HepG2 (cell line): Measurements from ENCODE around the gene IKZF4. TPM values are rescaled to one million over a fixed set of nuclear protein-coding genes. Genes with fewer than 3 reads are reported as not detected.

Experiments used
- ATAC-seq: fragments of 200-7000 bp; cut with Tn5 transposase; 3 replicates; pipeline ENCODE4 v1.9.1; 2020; ENCODE audit warnings: mild to moderate bottlenecking, moderate library complexity
- BruUV-seq: library from RNA; stranded (reverse); fragments of 400-500 nt; replicated peaks from 2 replicates; lab custom pipeline; 2021; lab: Mats Ljungman, UMichigan
- CTCF ChIA-PET: fragments of 300-600 bp; formaldehyde crosslinking; extraction: SDS; loops from one replicate; lab custom pipeline; 2021; ENCODE audit warnings: low total read pairs, inconsistent platforms, low intra/inter-chr PET ratio; lab: Yijun Ruan, JAX
- POLR2A ChIA-PET: fragments of 350-600 bp; sonication (Branson Sonifier 250); formaldehyde crosslinking; loops from one replicate; lab custom pipeline; 2020; ENCODE audit warnings: antibody characterized with exemption, inconsistent platforms; lab: Yijun Ruan, JAX
- DNase-seq: peaks from one replicate; pipeline ENCODE4 v3.0.0-alpha.2; 2015; ENCODE audit warnings: low spot score
- FAIRE-seq: peaks from 3 replicates; lab custom pipeline; 2011; peaks lifted over from hg19 to GRCh38; lab: Jason Lieb, UNC
- H2AFZ ChIP-seq: one replicate; pipeline ENCODE4 v1.6.1; 2011; ENCODE audit warnings: low read length, inconsistent platforms
- H3K27ac ChIP-seq: fragments of 300-600 bp; 3 replicates; pipeline ENCODE4 v1.8.0; 2011; ENCODE audit warnings: mixed run types, mild to moderate bottlenecking, mixed read lengths, low read length, inconsistent platforms; ENCODE audit not compliant: insufficient read depth; ENCODE audit errors: extremely low read length
- H3K27me3 ChIP-seq, 2 experiments: fragments of 200-600 bp in 1 of 2; 2 replicates in 1 of 2; 3 replicates in 1 of 2; pipeline versions ENCODE4 v1.6.0 to v1.8.0; 2011; ENCODE audit warnings: low read length in 2 of 2, mild to moderate bottlenecking in 2 of 2, moderate library complexity in 2 of 2, inconsistent platforms in 1 of 2; ENCODE audit not compliant: insufficient read depth in 2 of 2, control insufficient read depth in 1 of 2
- H3K36me3 ChIP-seq, 2 experiments: fragments of 200-600 bp in 1 of 2; replicated peaks in 1 of 2; 2 replicates in 1 of 2; 3 replicates in 1 of 2; pipeline versions ENCODE4 v1.5.1 to v1.8.0; 2011; ENCODE audit warnings: low read length in 2 of 2, inconsistent platforms in 1 of 2; ENCODE audit not compliant: insufficient read depth in 2 of 2, control insufficient read depth in 1 of 2
- H3K4me1 ChIP-seq: 2 replicates; pipeline ENCODE4 v1.5.1; 2012; ENCODE audit warnings: low read length, inconsistent platforms; ENCODE audit not compliant: insufficient read depth
- H3K4me2 ChIP-seq: 2 replicates; pipeline ENCODE4 v1.6.0; 2011; ENCODE audit warnings: low read depth, low read length, inconsistent platforms
- H3K4me3 ChIP-seq, 3 experiments: fragments of 200-600 bp in 1 of 3; sonication (generic), shearing (Covaris generic) in 1 of 3; replicated peaks in 1 of 3; 2 replicates each; pipeline ENCODE4 v1.5.1; 2011 to 2016; ENCODE audit warnings: low read length in 3 of 3, inconsistent platforms in 2 of 3, low read depth in 2 of 3, mild to moderate bottlenecking in 2 of 3, control low read depth in 1 of 3, mixed read lengths in 1 of 3; ENCODE audit not compliant: insufficient read depth in 1 of 3
- H3K79me2 ChIP-seq: one replicate; pipeline ENCODE4 v1.6.1; 2011; ENCODE audit warnings: low read length, inconsistent platforms; ENCODE audit not compliant: insufficient read depth
- H3K9ac ChIP-seq: 2 replicates; pipeline ENCODE4 v1.6.0; 2011; ENCODE audit warnings: mild to moderate bottlenecking, low read depth, low read length, inconsistent platforms; ENCODE audit not compliant: insufficient read depth
- H3K9me3 ChIP-seq: 2 replicates; pipeline ENCODE4 v1.5.1; 2012; ENCODE audit warnings: mild to moderate bottlenecking, low read length
- H4K20me1 ChIP-seq: 2 replicates; pipeline ENCODE4 v1.6.0; 2011; ENCODE audit warnings: inconsistent platforms, mild to moderate bottlenecking, low read length, moderate library complexity; ENCODE audit not compliant: insufficient read depth
- ADNP ChIP-seq: sonication (generic); formaldehyde crosslinking; IDR thresholded peaks from 2 replicates; pipeline ENCODE4 v1.4.0; 2020; ENCODE audit warnings: missing genetic modification reagents
- DMAP1 ChIP-seq: IDR thresholded peaks from 2 replicates; pipeline ENCODE4 v1.6.1; 2016
- MED8 ChIP-seq: sonication (generic); formaldehyde crosslinking; IDR thresholded peaks from 2 replicates; pipeline ENCODE4 v1.8.1; 2023; ENCODE audit warnings: mild to moderate bottlenecking, missing genetic modification reagents; ENCODE audit not compliant: insufficient replicate concordance
- MIER3 ChIP-seq: IDR thresholded peaks from 2 replicates; pipeline ENCODE4 v1.6.1; 2016; ENCODE audit warnings: missing compliant biosample characterization, borderline replicate concordance
- NCOA2 ChIP-seq: sonication (generic); formaldehyde crosslinking; IDR thresholded peaks from 2 replicates; pipeline ENCODE4 v1.8.0; 2022; ENCODE audit warnings: inconsistent platforms
- NFIC ChIP-seq: IDR thresholded peaks from 2 replicates; pipeline ENCODE4 v1.6.1; 2012; ENCODE audit warnings: mild to moderate bottlenecking, low read length, inconsistent platforms
- NFRKB ChIP-seq: fragments of 450-650 bp; IDR thresholded peaks from 2 replicates; pipeline ENCODE4 v1.6.1; 2017
- PLRG1 ChIP-seq: fragments of 450-650 bp; conservative IDR thresholded peaks from 2 replicates; pipeline ENCODE4 v1.6.1; 2016
- POLR2A ChIP-seq, 2 experiments: IDR thresholded peaks; 2 replicates each; pipeline ENCODE4 v1.6.1; 2011; ENCODE audit warnings: low read depth in 2 of 2, low read length in 2 of 2, mild to moderate bottlenecking in 1 of 2, moderate library complexity in 1 of 2; ENCODE audit not compliant: insufficient read depth in 1 of 2
- RBAK ChIP-seq: sonication (generic); formaldehyde crosslinking; IDR thresholded peaks from 2 replicates; pipeline ENCODE4 v1.5.1; 2020; ENCODE audit warnings: mild to moderate bottlenecking, missing genetic modification reagents
- SOX5 ChIP-seq: IDR thresholded peaks from 2 replicates; pipeline ENCODE4 v1.6.1; 2016; ENCODE audit warnings: borderline replicate concordance
- TMF1 ChIP-seq: sonication (generic); formaldehyde crosslinking; IDR thresholded peaks from 2 replicates; pipeline ENCODE4 v1.8.1; 2022; ENCODE audit warnings: low read depth, missing genetic modification reagents
- TOPORS ChIP-seq: sonication (generic); formaldehyde crosslinking; IDR thresholded peaks from 2 replicates; pipeline ENCODE4 v1.8.0; 2023; ENCODE audit warnings: mild to moderate bottlenecking, missing genetic modification reagents
- YY1 ChIP-seq: IDR thresholded peaks from 2 replicates; pipeline ENCODE4 v1.6.1; 2011; ENCODE audit warnings: low read length, low read depth, moderate library complexity, mild to moderate bottlenecking; ENCODE audit not compliant: insufficient read depth, insufficient replicate concordance
- ZFP37 ChIP-seq: sonication (generic); formaldehyde crosslinking; IDR thresholded peaks from 2 replicates; pipeline ENCODE4 v1.4.0; 2020; ENCODE audit warnings: missing genetic modification reagents, borderline replicate concordance
- ZNF160 ChIP-seq: sonication (generic); formaldehyde crosslinking; IDR thresholded peaks from 2 replicates; pipeline ENCODE4 v1.8.0; 2022; ENCODE audit warnings: mild to moderate bottlenecking, inconsistent platforms, missing genetic modification reagents
- ZNF24 ChIP-seq: fragments of 450-650 bp; IDR thresholded peaks from 2 replicates; pipeline ENCODE4 v1.6.1; 2017; ENCODE audit warnings: antibody characterized with exemption, mild to moderate bottlenecking
- ZNF317 ChIP-seq: sonication (generic); formaldehyde crosslinking; IDR thresholded peaks from 2 replicates; pipeline ENCODE4 v1.5.0; 2020; ENCODE audit warnings: mild to moderate bottlenecking, missing genetic modification reagents
- ZNF335 ChIP-seq: sonication (generic); formaldehyde crosslinking; IDR thresholded peaks from 2 replicates; pipeline ENCODE4 v1.4.0; 2020; ENCODE audit warnings: missing genetic modification reagents
- ZNF354B ChIP-seq: sonication (generic); formaldehyde crosslinking; IDR thresholded peaks from 2 replicates; pipeline ENCODE4 v1.8.0; 2022; ENCODE audit warnings: mild to moderate bottlenecking, missing genetic modification reagents
- ZNF441 ChIP-seq: sonication (generic); formaldehyde crosslinking; IDR thresholded peaks from 2 replicates; pipeline ENCODE4 v1.7.0; 2021; ENCODE audit warnings: missing genetic modification reagents, borderline replicate concordance
- ZNF510 ChIP-seq: sonication (generic); formaldehyde crosslinking; IDR thresholded peaks from 2 replicates; pipeline ENCODE4 v1.4.0; 2020; ENCODE audit warnings: low read depth, mild to moderate bottlenecking, missing genetic modification reagents
- ZNF557 ChIP-seq: sonication (generic); formaldehyde crosslinking; IDR thresholded peaks from 2 replicates; pipeline ENCODE4 v1.4.0; 2020; ENCODE audit warnings: missing genetic modification reagents
- ZNF598 ChIP-seq: sonication (generic); formaldehyde crosslinking; IDR thresholded peaks from 2 replicates; pipeline ENCODE4 v1.5.1; 2020; ENCODE audit warnings: mild to moderate bottlenecking, missing genetic modification reagents, borderline replicate concordance
- ZNF773 ChIP-seq: sonication (generic); formaldehyde crosslinking; IDR thresholded peaks from 2 replicates; pipeline ENCODE4 v1.4.0; 2020; ENCODE audit warnings: missing genetic modification reagents, borderline replicate concordance
- ZSCAN12 ChIP-seq: sonication (generic); formaldehyde crosslinking; IDR thresholded peaks from 2 replicates; pipeline ENCODE4 v1.9.0; 2021; ENCODE audit warnings: mild to moderate bottlenecking, missing genetic modification reagents
- WGBS: methylation state at CpG from one replicate; pipeline ENCODE4 v1.1.6; 2017; ENCODE audit warnings: low lambda C conversion rate; 5-methylcytosine and 5-hydroxymethylcytosine counted together
- in situ Hi-C: cut with HindIII; loops from 2 replicates; pipeline ENCODE4 v1.10.0; 2017; ENCODE audit warnings: low pct_unique_long_range_greater_than_20kb; ENCODE audit not compliant: extremely low pct_ligation_motif_present
- intact Hi-C: fragments of 100-400 bp; cut with micrococcal nuclease; formaldehyde crosslinking; loops from one replicate; pipeline ENCODE4 v1.10.0; 2022; ENCODE audit not compliant: unreplicated experiment
- polyA plus RNA-seq, 8 experiments: library from polyadenylated mRNA; depleted of rRNA in 3 of 8; stranded (reverse) in 7 of 8; unstranded in 1 of 8; fragments of >200 nt; fragmentation: Illumina TruSeq in 4 of 8; extraction: Trizol in 4 of 8; gene quantifications; 2 replicates each; pipeline versions ENCODE4 v1.2.1 to v1.2.3, GENCODE V29; 2011 to 2016; ENCODE audit warnings: low read depth in 4 of 8, missing spikeins in 1 of 8, mixed read lengths in 1 of 8; ENCODE audit not compliant: insufficient read depth in 1 of 8
- total RNA-seq, 5 experiments: library from RNA; depleted of rRNA; stranded (reverse); fragments of >200 nt; fragmentation: Illumina TruSeq; extraction: Trizol; gene quantifications; 2 replicates each; pipeline ENCODE4 v1.2.3, GENCODE V29; 2016; ENCODE audit warnings: low read depth in 1 of 5
- TF ChIP-seq, protein P1 (sequence below): sonication (generic); formaldehyde crosslinking; IDR thresholded peaks from 2 replicates; pipeline ENCODE4 v1.5.1; 2020; ENCODE audit warnings: missing genetic modification reagents, mild to moderate bottlenecking, borderline replicate concordance
- TF ChIP-seq, protein P2 (sequence below): sonication (generic); formaldehyde crosslinking; IDR thresholded peaks from 2 replicates; pipeline ENCODE4 v1.4.0; 2020; ENCODE audit warnings: missing genetic modification reagents

The IKZF4 gene
- total and polyA plus RNA-seq, 2 of the 13 experiments (the other 11 are each of a cell fraction or from before 2014, with no cell fraction given), result 0.58 to 2.2 TPM

GRCh38 chr12:55972911-55973598 is 47.8 kb upstream of the IKZF4 start:
- ChIA-PET POLR2A (interaction anchor here (0.6 to 3.2 kb wide), 33 partner anchors 11 to 387 kb away, joined by 3 to 60 read pairs (median 8); partner anchors contain the start of genes BLOC1S1, CD63, DNAJC14 and ERBB3), CTCF (interaction anchor here (1.5 kb wide), 1 partner anchor 17 kb away, joined by 4 read pairs; no protein-coding TSS in a partner anchor)
- no peaks in the 10 kb centered on the region for H4K20me1 ChIP-seq
- H3K9me3 ChIP-seq, result no peaks in the 10 kb centered on the region
- peak overlapping the region; percentile 79 for H3K9ac ChIP-seq
- peak overlapping the region; percentile 63 to 88 (median 75) for H3K4me3 ChIP-seq
- intact Hi-C loops, result no loop called here
- peaks cover 32% of the 10 kb centered on the region for H3K79me2 ChIP-seq
- peak overlapping the region; percentile 86 for H3K4me2 ChIP-seq
- DNase-seq, result no peak
- peaks cover 2 to 23% of the 10 kb centered on the region in 2 experiments for H3K36me3 ChIP-seq
- no peak for ATAC-seq
- no peaks in the 10 kb centered on the region for H3K27me3 ChIP-seq
- H2AFZ ChIP-seq, result no peak overlapping the region
- H3K27ac ChIP-seq, result peak overlapping the region; percentile 79
- FAIRE-seq, result peak; percentile 56
- in situ Hi-C loops, result loop anchor here (10.0 kb wide), 1 partner anchor 62 kb away; no protein-coding TSS in a partner anchor
- BruUV-seq, result TSS peak; percentile 98
- peaks cover 51% of the 10 kb centered on the region for H3K4me1 ChIP-seq
- 8% methylated on average over 18 of the region's 18 CpGs for WGBS
- TF ChIP-seq, protein P1, sequence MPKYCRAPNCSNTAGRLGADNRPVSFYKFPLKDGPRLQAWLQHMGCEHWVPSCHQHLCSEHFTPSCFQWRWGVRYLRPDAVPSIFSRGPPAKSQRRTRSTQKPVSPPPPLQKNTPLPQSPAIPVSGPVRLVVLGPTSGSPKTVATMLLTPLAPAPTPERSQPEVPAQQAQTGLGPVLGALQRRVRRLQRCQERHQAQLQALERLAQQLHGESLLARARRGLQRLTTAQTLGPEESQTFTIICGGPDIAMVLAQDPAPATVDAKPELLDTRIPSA (CRISPR knock-in tag), result no peak
- TF ChIP-seq, protein P2, sequence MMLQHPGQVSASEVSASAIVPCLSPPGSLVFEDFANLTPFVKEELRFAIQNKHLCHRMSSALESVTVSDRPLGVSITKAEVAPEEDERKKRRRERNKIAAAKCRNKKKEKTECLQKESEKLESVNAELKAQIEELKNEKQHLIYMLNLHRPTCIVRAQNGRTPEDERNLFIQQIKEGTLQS (CRISPR knock-in tag), result no peak
- TF ChIP-seq ZNF557 (no peak), NFIC (0 out of 2 replicates have a peak, but pooled peaks have one; percentile 18), SOX5 (CRISPR knock-in tag) (no peak), MIER3 (CRISPR knock-in tag) (no peak), ZNF160 (CRISPR knock-in tag) (no peak), ZNF773 (CRISPR knock-in tag) (no peak), MED8 (CRISPR knock-in tag) (no peak), YY1 (no peak), ZFP37 (CRISPR knock-in tag) (no peak), ZNF335 (CRISPR knock-in tag) (no peak), TMF1 (CRISPR knock-in tag) (0 out of 2 replicates have a peak, but pooled peaks have one; percentile 25), ZNF441 (CRISPR knock-in tag) (no peak), ZSCAN12 (no peak), ZNF354B (CRISPR knock-in tag) (no peak), POLR2A (IDR thresholded peaks at IDR 0.05; ENCODE audit: insufficient read depth in 1 of 2, low read depth in 2 of 2, low read length in 2 of 2) (peak in 1 of 2 experiments; percentile 37; a peak in 1 of 4 replicates), ZNF598 (CRISPR knock-in tag) (no peak), NFRKB (no peak), DMAP1 (CRISPR knock-in tag) (no peak), ADNP (CRISPR knock-in tag) (no peak), ZNF510 (CRISPR knock-in tag) (no peak), PLRG1 (no peak), TOPORS (no peak), ZNF24 (no peak), ZNF317 (no peak), NCOA2 (0 out of 2 replicates have a peak, but pooled peaks have one; percentile 1), RBAK (CRISPR knock-in tag) (no peak)
